Upper lobe of left lung (tissue), 4 donors: ENCODE data around the gene SENP5.

Experiments
- EP300 ChIP-seq, 4 donors: sonication (generic); formaldehyde crosslinking; IDR thresholded peaks; one replicate each; pipeline ENCODE4 v1.5.1; 2017; ENCODE audit warnings: antibody characterized with exemption in 4 of 4, control low read depth in 2 of 4
- POLR2A ChIP-seq, 4 donors: fragments of 450-650 bp; IDR thresholded peaks; one replicate each; pipeline ENCODE4 v1.5.1; 2016 to 2017; ENCODE audit warnings: antibody characterized with exemption in 4 of 4, mild to moderate bottlenecking in 2 of 4
- POLR2AphosphoS5 ChIP-seq, 2 donors: sonication (generic); formaldehyde crosslinking; IDR thresholded peaks; one replicate each; pipeline ENCODE4 v1.5.1; 2017; ENCODE audit warnings: antibody characterized with exemption in 2 of 2
- TF ChIP-seq, protein P1 (sequence below), 6 experiments: fragments of 450-650 bp in 4 of 6; fragments of 200-600 bp in 2 of 6; sonication (generic) in 2 of 6; IDR thresholded peaks; one replicate each; pipeline ENCODE4 v1.5.1; 2016 to 2019; ENCODE audit warnings: antibody characterized with exemption in 6 of 6

DNA sequence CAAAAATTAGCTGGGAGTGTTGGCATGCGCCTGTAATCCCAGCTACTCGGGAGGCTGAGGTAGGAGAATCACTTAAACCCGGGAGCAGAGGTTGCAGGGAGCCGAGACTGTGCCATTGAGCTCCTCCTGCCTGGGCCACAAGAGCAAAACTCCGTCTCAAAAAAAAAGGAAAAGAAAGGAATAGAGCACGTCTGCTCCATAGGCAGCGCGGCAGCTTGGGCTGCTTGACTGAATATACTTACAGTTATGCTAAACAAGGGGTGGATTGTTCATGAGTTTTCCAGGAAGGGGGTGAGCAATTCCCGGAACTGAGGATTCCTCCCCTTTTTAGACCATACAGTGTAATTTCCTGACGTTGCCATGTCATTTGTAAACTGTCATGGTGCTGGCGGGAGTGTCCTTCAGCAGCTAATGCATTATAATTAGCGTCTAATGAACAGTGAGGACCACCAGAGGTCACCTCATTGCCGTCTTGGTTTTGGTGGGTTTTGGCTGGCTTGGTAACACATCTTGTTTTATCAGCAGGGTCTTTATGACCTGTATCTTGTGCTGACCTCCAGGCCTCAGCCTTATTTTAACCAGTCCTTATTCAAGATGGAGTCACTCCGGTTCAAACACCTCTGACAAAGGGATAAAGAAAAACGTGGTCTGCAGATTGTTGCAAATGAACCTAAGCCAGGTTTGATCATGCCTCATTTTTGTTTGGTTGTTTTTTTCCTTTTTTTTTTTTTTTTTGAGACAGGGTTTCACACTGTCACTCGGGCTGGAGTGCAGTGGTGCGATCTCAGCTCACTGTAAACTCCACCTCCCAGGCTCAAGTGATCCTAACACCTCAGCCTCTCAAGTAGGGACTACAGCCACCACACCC is 24.9 kb upstream of the SENP5 start:
- TF ChIP-seq, protein P1, sequence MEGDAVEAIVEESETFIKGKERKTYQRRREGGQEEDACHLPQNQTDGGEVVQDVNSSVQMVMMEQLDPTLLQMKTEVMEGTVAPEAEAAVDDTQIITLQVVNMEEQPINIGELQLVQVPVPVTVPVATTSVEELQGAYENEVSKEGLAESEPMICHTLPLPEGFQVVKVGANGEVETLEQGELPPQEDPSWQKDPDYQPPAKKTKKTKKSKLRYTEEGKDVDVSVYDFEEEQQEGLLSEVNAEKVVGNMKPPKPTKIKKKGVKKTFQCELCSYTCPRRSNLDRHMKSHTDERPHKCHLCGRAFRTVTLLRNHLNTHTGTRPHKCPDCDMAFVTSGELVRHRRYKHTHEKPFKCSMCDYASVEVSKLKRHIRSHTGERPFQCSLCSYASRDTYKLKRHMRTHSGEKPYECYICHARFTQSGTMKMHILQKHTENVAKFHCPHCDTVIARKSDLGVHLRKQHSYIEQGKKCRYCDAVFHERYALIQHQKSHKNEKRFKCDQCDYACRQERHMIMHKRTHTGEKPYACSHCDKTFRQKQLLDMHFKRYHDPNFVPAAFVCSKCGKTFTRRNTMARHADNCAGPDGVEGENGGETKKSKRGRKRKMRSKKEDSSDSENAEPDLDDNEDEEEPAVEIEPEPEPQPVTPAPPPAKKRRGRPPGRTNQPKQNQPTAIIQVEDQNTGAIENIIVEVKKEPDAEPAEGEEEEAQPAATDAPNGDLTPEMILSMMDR (IDR thresholded peaks at IDR 0.05) = no peak
- TF ChIP-seq POLR2AphosphoS5 (IDR thresholded peaks at IDR 0.05) = no peak
- TF ChIP-seq POLR2A (IDR thresholded peaks at IDR 0.05) = no peak
- TF ChIP-seq EP300 (IDR thresholded peaks at IDR 0.05) = no peak
